Hematopoietic multipotent progenitor cell treated with erythropoietin and hydrocortisone succinate and interleukin-3 and kit ligand, for 15 days (in vitro differentiated cells): ENCODE data around the gene EPAS1.
A peak's percentile ranks its signal among the peaks of the same experiment; 100 is the strongest.

Experiments used
- DNase-seq: peaks from one replicate; pipeline ENCODE4 v3.0.0-alpha.2; 2015; ENCODE audit warnings: low spot score

EPAS1 gene

GRCh38 chr2:46273919-46274318, 23.3 kb upstream of the EPAS1 start:
- no peak for DNase-seq

- DNase-seq: no peak
Observed at GRCh38 chr2:46274586-46274985, 22.6 kb upstream of the EPAS1 start.

GRCh38 chr2:46275995-46276394, 21.2 kb upstream of the EPAS1 start:
- no peak for DNase-seq

GRCh38 chr2:46276642-46277041, 20.6 kb upstream of the EPAS1 start:
- DNase-seq: no peak

GRCh38 chr2:46277431-46278190, 19.6 kb upstream of the EPAS1 start:
- DNase-seq: no peak

- no peak for DNase-seq
Observed at GRCh38 chr2:46278952-46279351, 18.3 kb upstream of the EPAS1 start.

- no peak for DNase-seq
Observed at GRCh38 chr2:46281939-46282338, 15.3 kb upstream of the EPAS1 start.

GRCh38 chr2:46283693-46284092, 13.5 kb upstream of the EPAS1 start:
- no peak for DNase-seq

- DNase-seq: no peak
Observed at GRCh38 chr2:46284260-46284659, 12.9 kb upstream of the EPAS1 start.

- DNase-seq: no peak
Observed at GRCh38 chr2:46284796-46285195, 12.4 kb upstream of the EPAS1 start.

- DNase-seq: no peak
Observed at GRCh38 chr2:46286715-46287114, 10.5 kb upstream of the EPAS1 start.

- DNase-seq: no peak
Observed at GRCh38 chr2:46290078-46290477, 7.1 kb upstream of the EPAS1 start.

- no peak for DNase-seq
Observed at GRCh38 chr2:46293466-46293865, 3.7 kb upstream of the EPAS1 start.

- no peak for DNase-seq
Observed at GRCh38 chr2:46294176-46294836, 2.9 kb upstream of the EPAS1 start.

GRCh38 chr2:46296216-46296839, 879 bp upstream of the EPAS1 start:
- no peak for DNase-seq

GRCh38 chr2:46297546-46298271, 502 bp downstream of the EPAS1 start:
- peak; percentile 15 for DNase-seq

- DNase-seq: no peak
Observed at GRCh38 chr2:46298272-46298521, 990 bp downstream of the EPAS1 start.

- DNase-seq: no peak
Observed at GRCh38 chr2:46298522-46299353, 1.5 kb downstream of the EPAS1 start.

GRCh38 chr2:46299365-46300263, 2.4 kb downstream of the EPAS1 start:
- DNase-seq: no peak

- DNase-seq: no peak
Observed at GRCh38 chr2:46300406-46300832, 3.2 kb downstream of the EPAS1 start.
